Ramos (cell line): ENCODE data around the gene LRTM2.

Experiments
- in situ Hi-C: fragments of 300-500 bp; cut with MboI; formaldehyde crosslinking; loops from one replicate; pipeline ENCODE4 v1.14.3; 2022; ENCODE audit warnings: low sequenced_read_pairs; ENCODE audit not compliant: unreplicated experiment

The LRTM2 gene

GRCh38 chr12:1820191-1820895 lies at the start of gene LRTM2:
LRTM2 (plus strand) TSS chr12:1820565; CDS start chr12:1828149, 7,584 bp downstream.
- in situ Hi-C loops = no loop called here

GRCh38 chr12:1773937-1774655 lies 46.3 kb upstream of the LRTM2 start:
- in situ Hi-C loops = no loop called here

- in situ Hi-C loops = no loop called here
Observed at GRCh38 chr12:1776170-1776921, 44.0 kb upstream of the LRTM2 start.

DNA sequence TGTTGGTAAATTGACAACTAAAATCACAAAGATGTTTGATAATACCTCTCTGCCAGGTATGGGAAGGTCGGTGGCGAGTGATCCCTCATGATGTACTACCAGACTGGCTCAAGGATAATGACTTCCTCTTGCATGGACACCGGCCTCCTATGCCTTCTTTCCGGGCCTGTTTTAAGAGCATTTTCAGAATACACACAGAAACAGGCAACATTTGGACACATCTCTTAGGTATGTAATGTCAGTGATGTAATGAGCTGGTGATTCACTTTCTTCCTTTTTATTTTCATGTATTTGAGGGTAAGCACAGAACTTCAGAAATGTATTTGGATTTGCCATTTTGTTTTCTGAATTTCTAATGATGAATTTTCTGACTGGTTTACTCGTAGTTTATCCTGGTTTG lies 42.6 kb upstream of the LRTM2 start:
- in situ Hi-C loops = no loop called here

DNA sequence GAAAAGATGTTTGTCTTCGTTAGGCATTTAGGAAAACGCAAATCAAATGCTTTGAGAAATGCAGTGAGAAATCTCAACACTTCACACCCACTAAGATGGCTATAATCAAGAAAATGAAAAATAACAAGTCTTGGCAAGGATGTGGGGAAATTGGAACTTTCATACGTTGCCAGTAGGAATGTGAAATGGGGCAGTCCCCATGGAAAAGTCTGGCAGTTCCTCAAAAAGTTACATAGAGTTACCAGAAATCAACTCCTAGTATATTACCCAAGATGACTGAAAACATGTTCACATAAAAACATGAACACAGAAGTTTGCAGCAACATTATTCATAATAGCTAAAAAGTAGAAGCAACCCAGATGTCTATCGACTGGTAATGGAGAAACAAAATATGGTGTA lies 41.5 kb upstream of the LRTM2 start:
- in situ Hi-C loops = no loop called here

GRCh38 chr12:1779783-1780182 lies 40.6 kb upstream of the LRTM2 start:
- in situ Hi-C loops = no loop called here

DNA sequence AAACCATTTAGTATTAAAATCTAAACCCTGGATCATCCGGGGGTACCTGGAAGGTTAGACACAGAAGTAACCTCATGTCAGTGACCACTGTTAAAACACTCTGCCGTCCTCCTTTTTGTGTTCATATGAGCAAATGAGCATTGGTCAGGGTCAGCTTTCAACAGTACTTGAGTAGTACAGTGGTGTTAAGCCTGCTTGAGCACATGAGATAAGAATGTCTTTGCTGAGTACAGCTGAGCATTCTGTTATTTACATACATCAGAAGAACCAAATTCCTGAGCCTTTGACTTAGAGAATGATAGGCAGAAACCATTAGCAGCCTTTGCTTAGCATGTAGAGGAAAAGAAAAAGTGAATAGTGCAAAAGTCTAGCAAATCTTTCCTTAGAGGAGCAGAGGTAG lies 38.6 kb upstream of the LRTM2 start:
- in situ Hi-C loops = no loop called here

DNA sequence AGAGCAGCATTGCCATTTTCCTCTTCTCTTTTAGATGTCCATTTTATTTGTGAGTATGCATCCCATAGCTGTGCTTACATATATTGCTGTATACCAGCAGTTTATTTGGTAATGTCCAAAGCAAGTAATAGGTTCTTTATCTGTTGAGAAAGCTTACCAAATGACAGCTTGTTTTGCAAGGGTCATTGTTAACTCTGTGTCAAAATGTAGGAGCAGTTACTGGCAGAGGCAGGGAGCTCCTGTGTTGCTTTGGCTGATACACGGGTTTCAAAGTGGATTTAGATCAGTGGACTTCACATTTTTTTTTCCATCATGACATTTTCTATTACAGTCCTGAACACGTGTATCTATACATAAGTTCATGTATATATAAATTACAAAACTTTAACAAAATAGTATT lies 38.1 kb upstream of the LRTM2 start:
- in situ Hi-C loops = no loop called here

DNA sequence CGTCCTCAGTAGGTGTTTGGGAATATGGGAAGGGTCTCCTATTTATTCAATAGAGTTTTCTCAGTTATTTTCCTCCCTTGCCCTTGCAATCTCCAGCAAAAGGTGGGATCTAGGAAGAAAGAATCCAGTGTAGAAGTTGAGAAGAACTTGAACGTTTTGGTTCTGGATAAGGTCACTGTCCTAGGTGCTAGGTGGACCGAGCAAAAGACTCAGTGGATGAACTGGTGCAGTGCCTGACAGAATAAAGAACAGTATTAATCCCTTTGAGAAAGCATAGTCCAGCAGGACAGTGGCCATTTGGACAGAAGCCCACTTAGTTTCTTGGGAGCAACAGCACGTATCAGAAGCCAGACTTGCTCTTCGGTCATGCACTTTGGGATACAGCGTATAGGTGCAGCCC lies 32.7 kb upstream of the LRTM2 start:
- in situ Hi-C loops = no loop called here

GRCh38 chr12:1790444-1790843 lies 29.9 kb upstream of the LRTM2 start:
- in situ Hi-C loops = loop anchor here (5.0 kb wide), 1 partner anchor 138 kb away; no protein-coding TSS in a partner anchor

GRCh38 chr12:1791104-1791841 lies 29.1 kb upstream of the LRTM2 start:
- in situ Hi-C loops = loop anchor here (5.0 kb wide), 1 partner anchor 139 kb away; no protein-coding TSS in a partner anchor

- in situ Hi-C loops = loop anchor here (5.0 kb wide), 1 partner anchor 140 kb away; no protein-coding TSS in a partner anchor
Observed at GRCh38 chr12:1792406-1792805, 28.0 kb upstream of the LRTM2 start.

DNA sequence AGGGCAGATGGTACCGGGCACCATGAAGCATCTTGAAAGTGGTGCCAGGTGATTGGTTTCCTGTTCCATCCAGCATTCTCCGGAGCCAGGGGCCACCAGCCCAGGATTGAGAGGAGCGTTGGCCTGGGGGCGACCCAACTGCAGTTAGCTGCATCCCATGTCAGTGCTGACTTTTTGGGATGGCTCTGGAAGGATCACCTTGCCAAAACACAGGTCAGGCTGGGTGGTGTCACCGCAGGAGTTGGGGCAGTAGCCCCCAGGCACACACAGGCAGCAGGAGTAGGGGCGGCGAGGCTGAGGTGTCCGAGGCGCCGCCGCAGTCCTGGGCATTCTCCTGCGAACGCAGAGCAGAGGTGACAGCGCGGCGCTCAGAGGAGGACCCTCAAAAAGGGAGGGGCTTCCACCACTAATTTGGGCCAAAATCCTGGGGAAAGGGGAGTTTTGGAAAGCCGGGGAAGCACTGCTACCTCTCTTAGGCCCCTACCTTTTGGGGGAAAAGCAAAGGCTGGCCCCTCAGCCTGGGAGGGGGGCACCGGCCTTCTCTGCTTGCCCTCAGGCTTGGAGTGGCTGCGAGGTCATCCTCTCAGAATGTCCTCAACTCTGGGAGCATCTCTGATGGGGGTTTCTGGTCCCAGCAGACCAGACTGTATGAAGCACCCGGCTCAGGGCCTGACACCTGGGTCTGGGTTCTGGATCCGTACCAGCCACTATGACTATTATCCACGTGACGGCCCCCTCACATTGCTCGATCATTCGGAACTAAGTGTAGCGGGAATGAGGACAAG lies 26.7 kb upstream of the LRTM2 start:
- in situ Hi-C loops = loop anchor here (5.0 kb wide), 1 partner anchor 141 kb away; no protein-coding TSS in a partner anchor

DNA sequence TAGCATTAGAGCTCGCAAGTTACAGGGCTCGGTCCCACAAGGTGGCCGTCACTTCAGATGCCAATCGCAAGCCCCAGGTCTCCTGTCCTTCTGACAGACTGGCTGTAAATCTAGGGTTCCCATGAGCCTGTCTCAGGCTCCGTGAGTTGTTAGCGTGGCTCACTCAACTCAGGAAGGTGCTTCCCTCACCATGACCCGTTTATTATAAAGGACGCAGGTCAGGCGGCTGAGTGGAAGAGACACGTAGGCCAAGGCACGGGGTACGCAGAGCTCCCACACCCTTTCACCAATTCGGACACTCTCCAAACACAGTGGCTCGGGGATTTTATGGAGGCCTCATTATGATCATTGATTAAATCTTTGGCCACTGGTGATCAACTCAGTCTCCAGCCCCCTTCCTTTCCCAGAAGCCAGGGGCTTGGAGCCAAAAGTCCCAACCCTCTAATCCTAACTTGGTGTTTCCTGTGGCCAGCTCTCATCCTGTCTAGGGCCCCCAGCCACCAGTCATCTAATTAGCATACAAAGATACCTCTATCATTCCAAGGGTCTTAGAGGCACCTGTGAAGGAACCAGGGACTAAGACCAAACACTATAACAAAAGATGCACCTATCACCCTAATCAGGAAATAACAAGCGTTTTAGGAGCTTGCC lies 25.8 kb upstream of the LRTM2 start:
- in situ Hi-C loops = loop anchor here (5.0 kb wide), 1 partner anchor 142 kb away; no protein-coding TSS in a partner anchor

DNA sequence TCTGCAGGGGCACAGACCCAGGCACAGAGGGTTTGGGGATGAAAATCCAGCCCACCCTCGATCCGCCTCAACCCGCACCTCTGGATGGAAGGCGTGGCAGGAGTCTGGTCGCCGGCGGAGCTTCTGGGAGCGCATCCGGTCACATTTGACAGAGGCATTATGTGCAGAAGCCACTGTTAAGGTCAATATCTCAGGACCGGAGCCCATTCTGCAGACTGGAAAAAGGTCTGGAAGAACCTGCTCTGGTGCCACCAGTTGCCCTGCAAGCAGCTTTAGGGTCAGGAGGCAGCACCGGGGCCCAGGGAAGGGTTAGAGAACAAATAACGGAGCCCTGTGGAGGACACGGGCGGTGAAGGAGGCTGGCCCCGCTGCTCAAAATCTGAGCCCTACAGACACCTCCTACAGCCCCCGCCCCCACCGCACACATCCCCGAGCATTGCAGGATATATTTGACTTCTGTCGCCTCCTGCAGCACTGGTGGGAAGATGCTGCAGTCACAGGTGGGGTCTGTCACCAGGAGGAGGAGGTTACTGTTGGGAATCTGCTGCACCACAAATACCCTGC lies 25.1 kb upstream of the LRTM2 start:
- in situ Hi-C loops = no loop called here

DNA sequence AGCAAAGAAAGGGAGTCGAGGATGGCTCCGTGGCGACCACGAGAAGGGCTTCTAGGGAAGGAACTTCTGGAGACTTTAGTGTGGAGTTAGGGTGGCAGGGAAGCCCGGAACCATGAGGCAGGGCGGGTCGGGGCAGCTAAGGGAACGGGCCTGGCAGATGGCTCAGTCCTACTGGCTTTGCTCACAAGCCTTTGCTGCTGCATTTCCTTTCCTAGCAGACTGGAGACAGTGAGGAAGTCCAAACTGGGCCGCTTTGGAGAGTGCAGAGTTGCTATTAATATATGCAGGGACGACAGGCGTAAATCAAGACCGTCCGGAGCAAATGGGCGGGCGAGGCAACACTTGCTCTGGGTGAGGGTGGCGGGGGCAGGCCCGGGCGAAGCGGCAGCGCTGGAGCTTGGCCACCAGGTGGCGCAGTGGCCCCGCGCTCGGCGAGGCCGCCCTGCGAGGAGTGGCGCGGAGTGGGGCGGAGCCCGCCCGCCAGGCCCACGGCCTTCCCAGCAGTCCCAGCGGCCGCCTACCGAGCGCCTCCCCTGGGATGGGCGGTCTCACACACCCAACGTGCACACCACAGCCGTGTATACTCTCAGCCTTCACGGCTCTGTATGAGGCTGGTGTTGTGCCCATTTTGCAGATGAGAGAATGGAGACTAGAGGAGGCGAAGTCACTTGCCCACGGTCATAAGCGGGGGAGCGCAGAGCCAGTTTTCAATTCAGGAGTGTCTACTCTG lies 24.4 kb upstream of the LRTM2 start:
- in situ Hi-C loops = no loop called here

GRCh38 chr12:1796515-1797010 lies 23.8 kb upstream of the LRTM2 start:
- in situ Hi-C loops = no loop called here
